ENCODE data around the gene PER2.
"Not testable (repeated sequence)": the region's sequence is repeated elsewhere in the genome, so short reads cannot be mapped to it uniquely, and the experiment has no call there.

The PER2 gene, protein sequence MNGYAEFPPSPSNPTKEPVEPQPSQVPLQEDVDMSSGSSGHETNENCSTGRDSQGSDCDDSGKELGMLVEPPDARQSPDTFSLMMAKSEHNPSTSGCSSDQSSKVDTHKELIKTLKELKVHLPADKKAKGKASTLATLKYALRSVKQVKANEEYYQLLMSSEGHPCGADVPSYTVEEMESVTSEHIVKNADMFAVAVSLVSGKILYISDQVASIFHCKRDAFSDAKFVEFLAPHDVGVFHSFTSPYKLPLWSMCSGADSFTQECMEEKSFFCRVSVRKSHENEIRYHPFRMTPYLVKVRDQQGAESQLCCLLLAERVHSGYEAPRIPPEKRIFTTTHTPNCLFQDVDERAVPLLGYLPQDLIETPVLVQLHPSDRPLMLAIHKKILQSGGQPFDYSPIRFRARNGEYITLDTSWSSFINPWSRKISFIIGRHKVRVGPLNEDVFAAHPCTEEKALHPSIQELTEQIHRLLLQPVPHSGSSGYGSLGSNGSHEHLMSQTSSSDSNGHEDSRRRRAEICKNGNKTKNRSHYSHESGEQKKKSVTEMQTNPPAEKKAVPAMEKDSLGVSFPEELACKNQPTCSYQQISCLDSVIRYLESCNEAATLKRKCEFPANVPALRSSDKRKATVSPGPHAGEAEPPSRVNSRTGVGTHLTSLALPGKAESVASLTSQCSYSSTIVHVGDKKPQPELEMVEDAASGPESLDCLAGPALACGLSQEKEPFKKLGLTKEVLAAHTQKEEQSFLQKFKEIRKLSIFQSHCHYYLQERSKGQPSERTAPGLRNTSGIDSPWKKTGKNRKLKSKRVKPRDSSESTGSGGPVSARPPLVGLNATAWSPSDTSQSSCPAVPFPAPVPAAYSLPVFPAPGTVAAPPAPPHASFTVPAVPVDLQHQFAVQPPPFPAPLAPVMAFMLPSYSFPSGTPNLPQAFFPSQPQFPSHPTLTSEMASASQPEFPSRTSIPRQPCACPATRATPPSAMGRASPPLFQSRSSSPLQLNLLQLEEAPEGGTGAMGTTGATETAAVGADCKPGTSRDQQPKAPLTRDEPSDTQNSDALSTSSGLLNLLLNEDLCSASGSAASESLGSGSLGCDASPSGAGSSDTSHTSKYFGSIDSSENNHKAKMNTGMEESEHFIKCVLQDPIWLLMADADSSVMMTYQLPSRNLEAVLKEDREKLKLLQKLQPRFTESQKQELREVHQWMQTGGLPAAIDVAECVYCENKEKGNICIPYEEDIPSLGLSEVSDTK (N-terminal part only)

DNA sequence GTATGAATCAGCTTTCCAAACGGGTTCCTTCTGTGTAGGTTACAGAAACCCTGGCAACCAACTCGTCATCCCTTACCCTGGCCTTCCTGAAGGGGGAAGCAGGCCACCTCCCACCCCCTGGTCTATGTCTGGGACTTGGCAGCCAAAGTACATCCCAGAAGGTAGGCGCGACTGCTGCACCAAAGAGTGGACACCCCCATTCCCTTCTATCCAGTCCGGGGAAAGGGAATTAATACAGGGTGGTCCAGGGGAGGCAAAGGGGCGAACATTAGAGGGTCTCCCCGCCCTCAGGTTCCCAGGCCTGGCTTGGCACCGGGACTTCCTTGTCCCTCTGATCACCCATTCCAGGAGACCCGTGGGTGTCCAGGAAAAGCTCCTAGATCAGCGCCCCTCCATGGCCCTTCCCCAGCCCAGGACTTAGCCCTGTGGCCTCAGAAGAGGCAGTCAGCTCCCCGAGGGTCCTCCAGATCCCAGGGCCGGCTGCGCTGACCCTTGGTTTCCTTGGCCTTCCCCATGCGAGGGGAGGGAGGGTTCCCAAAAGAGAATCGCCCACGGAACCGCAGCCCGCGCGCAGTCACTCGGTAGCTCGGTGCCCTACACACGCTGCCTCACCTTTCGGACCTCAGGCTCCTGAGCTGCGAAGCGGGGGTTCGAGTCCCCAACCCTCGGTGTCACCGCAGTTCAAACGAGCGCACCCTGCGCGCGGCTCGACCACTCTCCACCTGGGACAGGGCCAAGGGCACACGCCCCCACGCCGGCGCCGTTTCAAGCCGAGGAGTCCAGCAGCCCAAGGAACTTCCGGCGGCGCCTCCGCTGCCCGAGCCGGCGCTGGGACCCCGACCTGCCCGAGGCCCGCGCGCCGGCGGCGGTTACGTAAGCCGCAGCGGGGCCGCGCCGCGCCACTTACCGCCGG is at the start of gene PER2:
TSS of gene PER2 (minus strand) at position 874 of the 913 bp plus-strand sequence. CDS start 10,674 bp downstream, outside the sequence.
- no peak for DNase-seq

DNA sequence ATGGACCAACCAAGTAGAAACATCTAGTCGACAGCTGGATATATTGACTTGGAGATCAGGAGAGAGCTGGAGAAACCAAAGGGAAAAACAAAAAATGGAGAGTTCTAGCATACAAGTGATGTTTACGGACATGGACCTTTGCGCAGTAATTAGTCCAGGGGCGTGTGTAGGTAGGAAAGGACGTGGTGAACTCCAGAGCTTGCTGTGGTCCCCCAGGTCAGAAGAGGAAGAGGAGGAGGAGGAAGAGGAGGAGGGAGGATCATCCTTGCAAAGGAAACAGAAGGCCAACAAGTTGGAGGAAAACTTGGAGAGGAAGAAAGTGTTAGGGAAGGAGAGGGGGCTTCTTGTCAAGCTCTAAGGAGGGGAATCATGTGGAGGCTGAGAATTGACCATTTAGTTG is 49.4 kb upstream of the PER2 start:
- DNase-seq: no peak

DNA sequence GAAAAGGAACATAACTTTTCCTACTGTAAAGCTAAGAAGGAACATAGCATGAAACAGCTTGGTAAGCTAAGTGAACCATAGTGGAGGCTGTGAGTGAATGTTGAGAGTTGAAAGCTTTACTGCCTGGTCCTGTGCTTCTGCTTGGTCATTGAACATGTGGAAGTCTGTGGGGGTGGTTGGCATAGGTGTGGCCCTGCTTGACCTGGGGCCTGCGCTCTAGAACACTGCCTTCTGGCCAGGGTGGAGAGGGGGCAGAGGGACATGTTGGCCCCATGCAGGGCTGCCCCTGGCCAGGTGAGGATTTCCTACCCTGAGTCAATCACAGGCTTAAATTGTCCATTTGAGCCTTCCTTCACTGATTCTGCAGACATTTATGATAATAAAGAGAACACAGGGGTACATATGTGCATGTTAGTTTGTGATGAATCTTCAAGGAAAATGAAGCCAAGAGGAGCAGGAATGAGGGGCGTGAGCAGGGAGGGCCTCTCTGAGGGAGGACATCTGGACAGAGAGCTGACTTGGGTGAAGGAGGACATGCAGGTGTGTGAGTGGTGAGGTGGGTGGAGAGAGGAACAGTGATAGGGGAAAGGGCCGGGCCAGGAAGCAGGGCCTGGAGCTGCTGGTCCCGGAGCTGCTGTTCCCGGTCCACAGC is 48.5 kb upstream of the PER2 start:
- DNase-seq: no peak

DNA sequence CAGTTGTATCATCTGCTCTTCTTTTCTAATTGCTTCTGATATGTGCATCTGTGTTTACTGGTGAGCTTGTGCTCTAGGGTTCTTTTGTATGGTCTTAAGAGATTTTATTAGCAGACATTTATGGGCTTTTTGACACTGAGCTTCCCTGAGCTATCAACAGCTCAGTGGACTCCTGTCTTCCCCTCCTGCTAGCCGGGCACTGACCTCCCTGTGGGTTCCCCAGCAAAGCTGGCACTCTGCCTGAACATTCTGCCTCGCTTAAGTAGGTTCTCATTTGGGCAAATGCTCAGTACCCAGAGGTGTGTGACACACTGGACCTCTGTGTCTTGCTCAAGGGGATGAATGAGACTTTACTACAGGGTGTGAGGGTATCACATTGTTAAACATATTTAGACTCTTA is 47.7 kb upstream of the PER2 start:
- DNase-seq: no peak

DNA sequence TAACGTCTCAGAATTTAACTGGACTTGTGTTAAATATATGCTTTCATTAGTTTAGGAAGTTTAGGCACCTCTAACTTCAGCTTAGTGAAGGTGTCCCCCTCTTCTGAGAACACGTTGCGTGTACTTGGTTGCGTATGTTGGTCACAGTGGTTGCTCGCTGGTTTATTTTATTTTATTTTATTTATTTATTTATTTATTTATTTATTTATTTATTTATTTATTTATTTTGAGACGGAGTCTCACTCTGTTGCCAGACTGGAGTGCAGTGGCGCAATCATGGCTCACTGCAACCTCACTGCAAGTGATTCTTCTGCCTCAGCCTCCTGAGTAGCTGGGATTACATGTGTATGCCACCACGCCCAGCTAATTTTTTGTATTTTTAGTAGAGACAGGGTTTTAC is 47.2 kb upstream of the PER2 start:
- not testable (repeated sequence) for DNase-seq

DNA sequence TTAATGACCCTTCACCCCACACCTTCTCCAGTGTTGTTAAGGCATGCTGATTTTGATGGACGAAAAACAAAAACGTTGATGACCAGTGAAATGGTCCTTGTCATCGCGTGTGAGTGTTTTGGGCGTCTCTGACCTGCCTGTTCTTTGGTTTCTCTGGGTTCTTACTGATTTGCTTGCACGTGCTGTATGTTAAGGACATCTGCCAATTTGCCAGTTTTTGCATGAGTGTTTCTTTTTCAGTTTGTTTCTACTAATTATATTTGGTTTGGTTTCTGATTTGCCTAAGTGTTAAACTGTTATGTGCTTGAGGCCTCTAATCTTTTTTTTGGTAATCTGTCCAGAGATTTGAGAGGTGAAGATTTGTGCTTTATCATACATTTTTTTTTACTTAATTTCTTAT is 46.5 kb upstream of the PER2 start:
- no peak for DNase-seq

DNA sequence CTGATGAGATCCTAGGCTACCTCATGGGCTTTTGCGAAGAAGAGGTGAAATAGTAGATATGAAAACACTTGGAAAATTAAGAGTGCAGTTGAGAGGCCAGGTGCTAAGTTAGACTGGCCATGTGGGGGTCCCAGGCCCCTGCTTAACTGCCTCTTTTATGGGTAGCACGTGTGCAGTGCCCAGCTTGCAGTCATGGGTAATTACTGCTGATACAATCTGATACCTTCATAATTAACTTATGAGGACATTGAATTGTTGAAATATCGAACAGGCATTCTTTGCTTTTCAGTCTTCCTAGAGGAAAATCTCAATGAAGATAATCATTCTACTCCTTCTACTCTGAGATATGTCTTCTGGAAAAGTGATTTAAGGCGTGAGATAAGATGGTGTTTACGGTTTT is 43.5 kb upstream of the PER2 start:
- DNase-seq: no peak

DNA sequence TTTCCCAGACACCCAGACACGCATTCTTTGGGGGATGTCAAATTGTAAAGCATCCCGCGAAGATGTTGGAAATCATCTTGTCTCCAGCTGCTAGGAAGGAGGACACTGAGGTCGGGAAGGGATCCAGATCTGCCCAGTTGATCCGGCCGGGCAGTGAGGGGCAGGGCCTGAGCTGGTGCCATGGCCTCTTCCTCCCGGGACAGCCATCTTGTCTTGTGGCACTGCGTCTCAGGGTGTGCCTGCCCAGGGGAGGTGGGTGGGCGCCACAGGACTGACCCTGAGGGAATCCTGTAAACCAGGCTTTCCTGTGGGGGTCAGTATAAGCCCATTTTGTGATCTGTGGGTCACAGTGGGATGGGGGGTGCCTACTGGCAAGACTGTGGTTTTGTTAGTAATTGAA is 42.0 kb upstream of the PER2 start:
- DNase-seq: no peak

DNA sequence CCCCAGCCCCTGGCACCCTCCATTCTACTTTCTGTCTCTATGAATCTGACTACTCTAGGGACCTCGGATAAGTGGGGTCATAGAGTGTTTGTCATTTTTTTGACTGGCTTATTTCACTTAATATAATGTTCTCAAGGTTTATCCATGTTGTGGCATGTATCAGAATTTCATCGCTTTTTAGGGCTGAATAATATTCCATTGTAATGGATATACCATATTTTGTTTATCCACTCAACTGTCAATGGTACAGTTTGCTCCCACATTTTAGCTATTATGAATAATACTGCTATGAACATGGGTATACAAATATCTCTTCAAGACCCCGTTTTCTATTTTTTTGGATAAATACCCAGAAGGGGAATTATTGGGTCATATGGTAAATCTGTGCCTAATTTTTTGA is 39.3 kb upstream of the PER2 start:
- no peak for DNase-seq

DNA sequence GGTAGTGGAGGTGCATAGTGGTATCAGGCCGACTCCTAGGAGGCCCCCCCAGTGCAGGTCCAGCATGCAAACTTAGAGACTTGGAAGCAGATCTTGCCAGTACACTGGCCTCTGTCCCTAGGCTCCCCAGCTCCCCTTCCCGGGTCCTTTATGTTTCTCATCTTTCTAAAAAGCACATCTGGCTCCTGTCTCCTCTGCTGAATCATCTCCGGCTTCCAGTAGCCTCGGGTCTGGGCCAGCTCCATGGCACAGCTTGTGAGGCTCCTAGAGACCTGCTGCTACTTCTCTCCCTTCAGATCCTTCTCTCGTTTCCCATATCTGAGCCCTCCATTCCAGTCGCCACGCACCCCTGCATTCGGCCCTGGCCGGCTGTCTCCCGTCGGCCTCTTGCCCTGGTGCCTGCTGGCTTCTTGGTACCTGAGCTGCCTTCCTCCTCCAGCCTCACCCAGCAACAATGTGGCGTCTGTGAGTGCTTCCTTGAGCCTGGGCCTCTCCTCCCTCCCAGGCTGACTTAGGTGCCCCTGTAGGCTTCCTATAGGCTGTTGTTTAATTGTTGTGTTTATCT is 38.5 kb upstream of the PER2 start:
- no peak for DNase-seq

DNA sequence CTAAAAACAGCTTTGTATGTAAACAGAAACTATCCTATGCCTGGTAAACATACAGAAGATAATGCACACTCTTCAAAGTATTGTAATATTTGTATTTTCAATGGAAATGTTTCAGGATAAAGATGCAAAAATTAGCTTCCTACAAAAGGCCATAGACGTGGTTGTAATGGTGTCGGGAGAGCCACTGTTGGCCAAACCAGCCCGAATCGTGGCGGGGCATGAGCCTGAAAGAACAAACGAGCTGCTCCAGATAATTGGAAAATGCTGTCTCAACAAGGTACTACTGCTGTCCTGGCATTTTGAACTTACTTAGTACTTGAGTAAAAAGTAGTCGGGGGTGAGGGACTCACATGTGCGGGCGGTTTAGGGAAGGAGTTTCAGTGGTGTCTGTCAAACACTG is 37.3 kb upstream of the PER2 start:
- no peak for DNase-seq

DNA sequence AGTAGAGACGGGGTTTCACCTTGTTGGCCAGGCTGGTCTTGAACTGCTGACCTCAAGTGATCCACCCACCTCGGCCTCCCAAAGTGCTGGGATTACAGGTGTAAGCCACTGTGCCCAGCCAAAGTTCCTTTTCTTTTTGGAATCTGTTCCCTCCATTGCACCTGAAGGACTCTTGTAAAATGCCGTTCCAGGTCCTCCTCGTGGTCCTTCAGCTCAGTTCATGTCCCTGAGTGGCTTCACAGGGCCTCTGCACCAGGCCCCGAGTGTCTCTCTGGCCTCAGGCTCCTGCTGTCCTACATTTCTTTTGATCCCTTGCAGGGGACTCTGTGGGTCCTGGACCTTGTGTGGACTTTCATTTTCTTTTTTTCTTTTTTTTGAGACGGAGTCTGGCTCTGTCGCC is 35.8 kb upstream of the PER2 start:
- not testable (repeated sequence) for DNase-seq

DNA sequence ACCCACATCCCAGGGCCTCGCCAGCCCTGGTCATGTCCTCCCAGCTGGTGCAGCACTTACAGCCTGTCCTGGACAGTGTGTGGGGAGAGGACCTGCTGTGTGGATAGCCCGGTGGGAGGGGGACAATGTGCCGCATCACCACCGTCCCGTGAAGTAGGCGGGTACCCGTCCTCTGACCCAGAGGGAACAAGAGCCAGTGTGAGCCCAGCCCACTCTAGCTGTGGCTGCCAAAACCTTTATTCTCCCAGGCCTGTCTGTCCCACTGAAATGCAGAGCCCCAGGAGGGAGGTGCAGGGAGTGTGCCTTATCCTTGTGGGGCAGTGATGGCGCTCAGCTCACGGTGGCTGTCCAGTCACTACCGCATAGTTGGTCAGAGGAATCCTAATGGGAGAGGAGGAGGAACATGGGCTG is 33.6 kb upstream of the PER2 start:
- DNase-seq: no peak

DNA sequence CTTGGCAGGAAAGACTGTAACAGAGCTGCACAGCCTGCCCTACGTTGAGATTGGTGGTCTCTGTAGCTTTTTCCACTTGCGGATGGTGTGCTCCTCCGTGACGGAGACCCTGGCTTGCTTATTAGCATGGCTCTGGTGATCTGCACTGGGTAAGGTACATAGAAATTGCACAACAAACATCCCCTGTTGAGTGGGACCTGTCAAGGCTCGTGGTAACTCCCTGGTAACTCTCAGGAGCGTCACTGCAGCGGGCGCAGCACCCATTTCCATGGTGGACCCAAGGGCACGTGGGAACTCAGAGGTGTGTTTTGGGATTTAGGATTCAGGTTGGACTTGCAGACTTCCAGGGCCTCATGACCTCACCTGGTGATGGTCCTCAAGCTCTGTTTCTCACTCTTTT is 33.1 kb upstream of the PER2 start:
- DNase-seq: no peak

DNA sequence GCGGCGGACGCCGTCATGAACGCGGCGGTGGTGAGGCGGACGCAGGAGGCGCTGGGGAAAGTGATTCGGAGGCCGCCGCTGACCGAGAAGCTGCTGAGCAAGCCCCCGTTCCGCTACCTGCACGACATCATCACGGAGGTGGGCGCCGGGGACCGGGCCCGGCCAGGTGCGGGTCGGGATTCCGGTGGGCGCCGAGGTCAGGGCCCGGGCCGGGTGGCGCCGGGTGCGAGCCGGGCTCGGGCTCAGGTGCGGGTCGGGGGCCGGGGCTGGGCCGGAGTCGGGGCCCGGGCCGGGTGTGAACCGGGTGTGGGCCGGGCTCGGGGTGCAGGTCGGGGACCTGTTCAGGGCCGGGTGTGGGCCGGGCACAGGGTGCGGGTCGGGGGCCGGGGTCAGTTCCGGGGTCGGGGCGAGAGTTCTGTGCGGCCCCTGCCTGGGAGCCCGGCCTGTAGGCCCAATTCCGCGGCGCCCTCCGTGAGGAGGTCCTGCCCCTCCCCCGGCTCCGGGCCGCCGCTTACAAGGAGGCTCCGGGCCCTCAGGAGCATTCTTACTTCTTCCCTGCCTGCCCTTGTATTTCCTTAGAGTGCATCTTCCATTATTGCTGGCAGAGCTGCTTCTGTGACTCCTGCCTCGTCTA is 32.4 kb upstream of the PER2 start:
- DNase-seq: no peak

DNA sequence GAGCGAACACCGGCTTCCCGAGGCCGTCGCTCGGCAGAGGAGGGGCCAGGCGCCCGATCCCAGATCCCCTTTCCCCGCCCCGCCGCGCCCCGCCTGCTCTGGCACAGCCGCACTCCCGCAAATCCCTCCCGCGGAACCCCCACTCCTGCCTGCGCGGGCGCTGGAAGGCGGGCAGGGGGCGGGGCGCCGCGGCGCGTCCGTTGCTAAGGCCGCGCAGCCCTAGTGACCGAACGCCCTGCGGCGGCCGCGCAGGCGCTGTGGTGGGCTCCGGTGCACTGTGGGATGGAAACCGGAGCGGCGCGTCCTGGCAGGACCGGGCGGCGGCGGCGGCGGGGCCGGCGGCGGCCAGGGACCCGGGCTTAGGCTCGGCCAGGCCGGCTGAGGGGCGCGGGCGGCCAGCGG is 31.8 kb upstream of the PER2 start, which contains the start of gene TRAF3IP1:
TSS of gene TRAF3IP1 (plus strand) at position 273 of the 402 bp plus-strand sequence. CDS start 145 bp downstream, outside the sequence.
- peak; percentile 92 for DNase-seq

DNA sequence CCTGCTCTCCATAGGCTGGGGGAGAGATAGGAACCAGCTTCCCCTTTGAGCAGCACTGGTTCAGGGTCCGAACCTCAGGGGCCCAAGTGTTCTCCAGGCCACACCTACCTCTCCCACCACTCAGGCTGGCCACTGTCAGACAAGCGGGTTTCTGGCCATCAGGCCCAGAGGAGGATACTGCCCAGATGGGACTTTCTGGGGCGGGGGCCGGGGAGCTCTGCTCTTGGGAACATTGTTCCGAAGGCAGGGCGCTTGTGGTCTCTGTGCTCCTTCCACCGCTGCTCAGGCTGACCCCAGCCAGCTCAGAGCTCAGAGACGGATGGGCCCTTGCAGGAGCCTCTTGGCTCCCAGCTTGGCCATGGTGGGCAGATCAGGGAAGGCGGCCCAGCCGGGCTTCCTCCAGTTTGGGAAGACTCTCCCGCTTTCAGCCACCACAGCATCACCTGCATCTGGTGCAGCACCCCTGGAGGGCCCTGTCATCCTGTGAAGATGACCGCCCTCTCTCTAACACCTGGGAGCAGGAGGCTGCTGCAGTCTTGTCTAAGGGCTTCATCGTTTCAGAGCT is 26.7 kb upstream of the PER2 start:
- DNase-seq: no peak

DNA sequence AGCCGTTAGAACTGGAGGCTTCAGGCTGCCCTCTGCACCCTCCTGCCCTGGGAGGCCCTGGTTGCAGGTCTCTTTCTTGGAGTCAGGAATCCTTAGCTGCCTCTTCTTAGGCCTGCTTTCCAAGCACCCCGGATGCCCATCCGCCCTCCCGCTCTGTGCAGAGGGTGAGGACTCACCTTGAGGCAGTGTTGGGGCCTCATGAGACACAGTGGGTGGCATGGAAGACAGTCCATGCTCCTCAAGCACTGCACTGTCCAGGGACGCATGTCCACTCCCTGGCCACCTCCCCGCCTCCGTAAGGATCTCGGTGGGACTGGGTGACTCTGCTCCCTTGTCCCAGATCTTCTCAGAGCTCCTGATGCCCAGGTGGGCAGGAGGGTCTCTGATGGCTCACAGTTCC is 26.2 kb upstream of the PER2 start:
- no peak for DNase-seq

DNA sequence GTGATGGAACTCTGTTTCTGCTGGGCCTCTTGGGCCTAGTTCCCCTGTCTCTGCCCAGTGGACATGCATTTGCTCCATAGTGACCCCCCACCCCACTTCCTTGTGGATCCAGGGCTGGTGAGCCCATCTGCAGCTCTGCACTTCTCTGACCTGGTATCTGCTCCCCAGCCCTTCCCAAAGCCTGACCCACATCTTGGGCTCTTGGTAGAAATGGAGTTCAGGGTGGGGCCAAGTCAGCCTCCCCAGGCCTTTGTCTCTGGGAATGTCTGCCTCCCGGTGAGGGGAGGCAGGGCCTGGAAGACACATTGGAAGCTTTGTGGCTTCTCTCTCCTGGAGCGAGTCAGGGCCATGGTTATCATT is 25.6 kb upstream of the PER2 start:
- no peak for DNase-seq

DNA sequence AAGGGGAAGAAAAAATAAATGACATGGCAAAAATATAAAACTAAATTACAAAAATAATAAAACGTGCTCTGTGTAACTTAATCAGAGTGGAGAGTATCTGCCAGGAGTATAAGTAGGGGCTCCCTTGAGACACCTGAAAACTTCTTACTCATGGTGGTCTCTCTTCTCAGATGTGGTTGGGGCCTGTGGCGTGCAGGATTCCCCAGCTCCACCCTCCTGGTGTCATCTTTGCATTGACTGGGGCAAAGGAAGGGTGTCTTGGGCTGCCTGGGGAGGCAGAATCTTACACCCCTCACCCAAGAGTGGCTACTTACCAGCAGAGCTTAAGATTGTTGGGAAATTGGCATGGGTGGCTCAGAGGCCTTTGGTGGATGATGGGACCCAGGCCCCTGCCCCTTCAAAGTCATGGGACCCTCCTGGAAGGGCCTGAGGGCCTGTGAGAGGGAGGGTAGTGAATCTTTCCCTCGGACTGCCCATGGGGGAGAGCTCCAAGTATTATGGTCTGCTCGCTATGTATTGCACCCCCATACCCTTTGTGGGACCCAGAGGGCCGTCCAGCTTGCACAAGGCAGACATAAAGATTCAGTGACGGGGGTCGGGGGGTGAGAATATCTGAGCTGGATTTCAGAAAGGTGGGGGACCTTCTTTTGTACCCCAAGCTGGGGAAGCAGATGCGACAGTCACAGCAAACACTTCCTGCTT is 25.0 kb upstream of the PER2 start:
- no peak for DNase-seq
